Prostate gland (tissue), 2 donors: ENCODE measurements around the gene SH3PXD2B.

Experiments
- POLR2A ChIP-seq: fragments of 450-650 bp; IDR thresholded peaks from one replicate; pipeline ENCODE4 v1.6.1; 2016; ENCODE audit warnings: antibody characterized with exemption, mild to moderate bottlenecking
- TF ChIP-seq, protein P1 (sequence below), 4 experiments: fragments of 200-600 bp in 2 of 4; fragments of 450-650 bp in 2 of 4; sonication (generic) in 2 of 4; IDR thresholded peaks; 1 replicate in 3 of 4; 2 replicates in 1 of 4; pipeline ENCODE4 v1.5.1; 2016 to 2019; ENCODE audit warnings: antibody characterized with exemption in 4 of 4, mild to moderate bottlenecking in 2 of 4, moderate library complexity in 2 of 4

DNA sequence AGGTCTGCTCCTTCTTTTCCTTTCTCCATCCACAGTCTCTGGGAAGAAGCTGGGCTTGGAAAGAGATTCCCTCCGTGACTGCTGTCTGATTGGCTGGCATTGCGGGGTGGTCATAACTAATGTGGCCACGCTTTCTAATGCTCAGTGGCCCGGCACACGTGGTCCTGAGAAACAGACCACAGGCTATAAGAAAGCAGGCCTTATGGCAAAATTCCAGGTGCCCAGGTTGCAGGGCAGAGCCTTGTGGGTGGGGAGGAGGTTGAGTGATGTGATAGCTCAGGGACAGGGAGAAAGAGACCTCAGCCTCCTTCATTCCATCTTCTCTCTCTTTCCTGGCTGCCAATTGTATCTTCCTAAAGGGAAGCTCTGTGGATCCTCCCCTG lies 5.4 kb upstream of the SH3PXD2B start:
- TF ChIP-seq, protein P1, sequence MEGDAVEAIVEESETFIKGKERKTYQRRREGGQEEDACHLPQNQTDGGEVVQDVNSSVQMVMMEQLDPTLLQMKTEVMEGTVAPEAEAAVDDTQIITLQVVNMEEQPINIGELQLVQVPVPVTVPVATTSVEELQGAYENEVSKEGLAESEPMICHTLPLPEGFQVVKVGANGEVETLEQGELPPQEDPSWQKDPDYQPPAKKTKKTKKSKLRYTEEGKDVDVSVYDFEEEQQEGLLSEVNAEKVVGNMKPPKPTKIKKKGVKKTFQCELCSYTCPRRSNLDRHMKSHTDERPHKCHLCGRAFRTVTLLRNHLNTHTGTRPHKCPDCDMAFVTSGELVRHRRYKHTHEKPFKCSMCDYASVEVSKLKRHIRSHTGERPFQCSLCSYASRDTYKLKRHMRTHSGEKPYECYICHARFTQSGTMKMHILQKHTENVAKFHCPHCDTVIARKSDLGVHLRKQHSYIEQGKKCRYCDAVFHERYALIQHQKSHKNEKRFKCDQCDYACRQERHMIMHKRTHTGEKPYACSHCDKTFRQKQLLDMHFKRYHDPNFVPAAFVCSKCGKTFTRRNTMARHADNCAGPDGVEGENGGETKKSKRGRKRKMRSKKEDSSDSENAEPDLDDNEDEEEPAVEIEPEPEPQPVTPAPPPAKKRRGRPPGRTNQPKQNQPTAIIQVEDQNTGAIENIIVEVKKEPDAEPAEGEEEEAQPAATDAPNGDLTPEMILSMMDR (IDR thresholded peaks at IDR 0.05), result no peak
- TF ChIP-seq POLR2A, result no peak
